OCI-M1 (cell line): ENCODE data around the gene GMDS.

Experiments used
- DNase-seq: peaks from one replicate; lab custom pipeline; 2025; lab: John Stamatoyannopoulos, UW

GMDS gene

GRCh38 chr6:1832844-1833787 lies 412.3 kb downstream of the GMDS start:
- no peak for DNase-seq

- DNase-seq = no peak
These were observed 413.0 kb downstream of the GMDS start for GRCh38 chr6:1832358-1832757.

GRCh38 chr6:1827984-1828793 lies 417.2 kb downstream of the GMDS start:
- DNase-seq = no peak

- DNase-seq = no peak
These were observed 419.5 kb downstream of the GMDS start for GRCh38 chr6:1825926-1826325.

- DNase-seq = no peak
These were observed 420.1 kb downstream of the GMDS start for GRCh38 chr6:1825277-1825676.

- no peak for DNase-seq
These were observed 423.8 kb downstream of the GMDS start for GRCh38 chr6:1821513-1822183.

DNA sequence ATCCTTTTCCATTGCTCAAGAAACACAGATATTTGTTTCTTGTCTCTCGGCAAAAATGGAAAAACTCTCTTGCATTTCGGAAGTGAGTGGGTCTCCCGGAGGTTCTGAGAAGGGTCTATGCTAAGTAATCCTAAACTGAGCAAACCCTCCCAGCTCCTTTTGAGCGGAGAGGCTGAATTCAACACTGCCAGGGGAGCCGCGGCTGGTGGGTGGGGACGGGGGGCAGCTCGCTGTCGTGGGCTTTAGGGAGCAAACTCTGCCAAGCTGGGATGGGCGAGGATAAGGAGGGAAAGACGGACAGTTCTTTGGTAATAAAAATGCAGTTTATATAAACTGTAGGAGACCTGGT lies 424.3 kb downstream of the GMDS start:
- no peak for DNase-seq

DNA sequence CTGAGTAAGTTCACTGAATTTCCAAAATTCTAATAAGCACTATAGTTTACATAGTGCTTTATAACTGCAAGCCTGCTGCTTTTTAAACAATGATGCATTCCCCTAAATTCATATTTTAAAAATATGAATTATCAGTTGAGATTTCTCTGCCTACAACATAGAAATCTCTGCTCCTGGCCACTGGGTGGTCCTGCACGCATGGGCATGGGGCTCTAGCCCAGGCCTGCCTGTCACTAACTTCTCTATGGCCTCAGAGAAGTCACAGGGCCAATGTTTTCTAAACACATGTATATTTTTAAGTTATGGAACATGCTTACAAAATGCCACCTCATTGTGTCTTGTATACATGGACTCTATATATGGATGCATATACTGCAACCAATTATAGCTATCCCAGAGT lies 424.7 kb downstream of the GMDS start:
- DNase-seq = no peak

DNA sequence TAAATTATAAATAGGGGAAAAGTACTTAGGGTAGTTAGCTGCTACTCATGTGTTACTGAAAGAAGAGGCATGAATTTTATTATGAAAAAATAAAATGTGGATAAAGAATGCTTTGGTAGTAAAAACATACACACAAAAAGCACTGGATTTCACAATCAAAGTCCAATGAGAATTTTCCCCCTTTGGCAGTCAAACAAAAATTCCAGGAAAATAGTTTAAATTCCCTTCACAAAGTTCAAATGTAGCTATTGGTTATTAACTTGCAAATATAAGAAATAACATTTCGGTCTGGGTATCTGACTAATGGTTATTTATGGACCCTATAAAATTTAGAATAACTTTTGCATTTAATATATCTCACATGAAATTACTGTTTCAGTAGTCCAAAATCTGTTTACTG lies 425.2 kb downstream of the GMDS start:
- DNase-seq = no peak

DNA sequence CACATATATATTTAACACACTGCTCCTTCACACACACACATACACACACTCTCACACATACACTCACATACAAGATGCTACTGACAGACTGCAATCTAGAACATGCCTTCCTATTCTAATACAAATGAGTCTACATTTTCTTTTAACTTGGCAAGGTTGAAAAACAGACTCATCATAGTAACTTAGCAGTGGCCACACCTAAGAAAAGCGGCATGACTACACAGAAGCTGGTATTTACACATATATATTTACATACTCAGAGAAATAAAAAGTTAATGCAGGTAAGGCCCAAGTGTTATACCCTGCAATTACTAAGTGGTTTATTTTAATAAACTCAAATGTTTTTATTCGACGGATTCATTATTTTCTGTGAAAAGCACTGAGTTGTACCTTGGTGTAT lies 426.4 kb downstream of the GMDS start:
- DNase-seq = no peak

DNA sequence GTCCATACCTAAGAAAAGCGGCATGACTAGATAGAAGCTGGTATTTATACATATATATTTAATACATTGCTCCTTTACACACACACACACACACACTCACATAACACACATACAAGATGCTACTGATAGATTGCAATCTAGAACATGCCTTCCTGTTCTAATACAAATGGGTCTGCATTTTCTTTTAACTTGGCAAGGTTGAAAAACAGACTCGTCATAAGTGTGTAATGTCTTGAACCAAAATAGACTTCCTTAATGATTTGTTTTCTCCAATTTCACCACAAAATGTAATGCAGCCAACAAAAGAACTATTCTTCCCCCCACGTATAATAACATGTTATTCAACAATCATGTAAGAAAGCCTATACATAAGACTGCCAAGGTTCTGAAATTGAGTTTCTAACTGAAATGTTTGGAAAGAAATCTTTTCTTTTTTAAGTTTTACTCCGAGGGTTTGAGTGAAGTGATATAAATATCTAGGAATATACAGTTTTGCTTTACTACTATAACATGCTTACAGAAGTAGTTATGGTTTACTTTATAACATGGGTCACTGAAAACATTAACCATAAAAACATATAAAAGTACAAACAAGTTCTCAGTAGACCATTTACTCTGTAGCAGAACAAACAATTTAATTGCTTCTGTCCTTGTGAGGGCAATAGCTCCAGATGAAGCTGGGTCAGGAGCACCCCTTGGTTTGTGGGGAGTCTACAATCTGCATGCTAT lies 428.2 kb downstream of the GMDS start:
- DNase-seq = no peak

- no peak for DNase-seq
These were observed 429.5 kb downstream of the GMDS start for GRCh38 chr6:1815827-1816452.

DNA sequence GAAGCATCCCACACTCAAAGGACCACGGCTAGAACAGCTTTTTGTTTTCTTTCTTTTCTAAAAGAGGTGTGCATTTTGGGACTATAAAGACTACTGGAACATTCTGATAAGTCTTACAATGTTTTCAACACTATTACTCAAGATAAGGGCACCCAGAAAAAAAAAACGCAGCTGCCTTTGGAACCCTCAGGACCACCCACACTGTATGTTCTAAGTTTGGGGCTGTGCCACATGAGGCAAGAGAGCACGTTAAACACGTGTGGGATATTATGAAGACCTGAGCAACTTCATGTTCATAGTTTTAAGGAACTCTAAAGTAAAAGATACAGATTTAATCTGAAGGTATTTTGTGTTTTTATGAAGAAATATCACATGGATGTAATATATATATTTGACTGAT lies 431.1 kb downstream of the GMDS start:
- no peak for DNase-seq

- DNase-seq = no peak
These were observed 432.9 kb downstream of the GMDS start for GRCh38 chr6:1812487-1812886.

GRCh38 chr6:1812034-1812433 lies 433.4 kb downstream of the GMDS start:
- DNase-seq = no peak

DNA sequence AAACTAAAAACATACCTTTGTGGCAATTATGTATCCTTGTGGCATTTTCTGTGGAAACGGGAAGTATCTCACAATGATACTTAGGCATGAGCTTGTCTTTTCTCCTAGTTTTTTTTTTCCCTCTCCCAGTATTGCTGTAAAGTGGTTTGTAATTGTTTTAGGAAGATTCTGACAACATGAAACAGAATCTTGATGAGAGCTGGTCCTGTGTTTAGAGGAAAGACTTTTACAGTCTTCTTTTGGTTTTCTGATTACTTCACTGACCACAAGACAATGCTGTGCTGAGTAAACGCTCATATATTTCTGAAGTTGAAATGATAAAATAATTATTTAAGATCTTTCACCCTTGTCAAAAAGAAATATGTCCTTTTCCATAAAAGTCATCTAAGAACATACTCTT lies 434.5 kb downstream of the GMDS start:
- no peak for DNase-seq

DNA sequence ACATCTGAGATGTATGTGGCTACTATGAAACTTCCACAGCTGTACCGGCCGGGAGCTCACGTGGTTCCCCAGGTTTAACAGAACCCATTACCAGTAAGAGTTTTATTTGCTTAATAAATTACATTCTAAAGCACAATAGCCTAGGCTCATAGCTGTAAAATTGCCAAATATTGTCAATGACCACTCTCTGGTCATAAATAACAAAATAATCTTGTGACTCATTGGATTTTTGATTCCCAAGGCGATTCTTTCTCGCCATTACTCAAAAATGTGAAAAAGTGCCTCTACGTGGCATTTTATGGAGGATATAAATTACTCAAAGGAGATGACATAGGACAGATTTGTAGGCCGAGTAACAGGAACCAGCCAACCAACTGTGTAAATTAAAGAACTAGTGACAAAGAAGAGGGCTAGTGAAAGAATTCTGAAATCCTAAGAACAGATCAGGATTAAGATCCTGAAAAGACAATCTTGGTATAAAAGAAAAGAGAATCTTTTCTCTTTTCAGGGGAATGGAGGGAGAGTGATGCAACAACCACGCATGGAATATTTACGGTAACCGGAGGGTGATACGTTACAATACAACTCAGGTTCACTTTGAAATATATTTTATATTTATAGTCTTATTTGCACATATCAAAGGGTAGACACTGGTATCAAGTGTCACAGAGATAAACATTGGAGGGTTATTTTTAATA lies 436.0 kb downstream of the GMDS start:
- DNase-seq = no peak

DNA sequence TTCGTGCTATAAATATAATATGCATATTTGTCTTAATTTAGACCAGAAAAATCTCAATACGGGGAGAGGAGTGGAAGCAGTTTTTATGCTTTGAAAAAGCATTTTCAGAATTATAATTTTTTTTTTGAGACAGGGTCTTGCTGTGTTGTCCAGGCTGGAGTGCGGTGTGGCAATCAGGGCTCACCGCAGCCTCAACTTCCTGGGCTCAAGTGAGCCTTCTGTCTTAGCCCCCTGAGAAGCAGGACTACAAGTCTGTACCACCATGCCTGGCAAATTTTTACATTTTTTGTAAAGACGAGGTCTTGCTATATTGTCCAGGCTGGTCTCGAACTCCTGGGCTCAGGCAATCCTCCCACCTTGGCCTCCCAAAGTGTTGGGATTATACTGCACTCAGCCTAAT lies 438.5 kb downstream of the GMDS start:
- no peak for DNase-seq

GRCh38 chr6:1802491-1803395 lies 442.7 kb downstream of the GMDS start:
- DNase-seq = no peak

GRCh38 chr6:1801401-1801800 lies 444.0 kb downstream of the GMDS start:
- DNase-seq = no peak
